Spleen (tissue), 7 donors: ENCODE data around the gene ZNF91.
"Not testable (repeated sequence)": the region's sequence is repeated elsewhere in the genome, so short reads cannot be mapped to it uniquely, and the experiment has no call there.

Experiments
- POLR2A ChIP-seq, 3 donors: fragments of 450-650 bp; IDR thresholded peaks; one replicate each; pipeline ENCODE4 v1.5.1; 2017; ENCODE audit warnings: antibody characterized with exemption in 3 of 3, mild to moderate bottlenecking in 1 of 3
- TF ChIP-seq, protein P1 (sequence below), 11 experiments: fragments of 200-600 bp in 7 of 11; fragments of 450-650 bp in 4 of 11; sonication (generic) in 4 of 11; IDR thresholded peaks in 8 of 11; conservative IDR thresholded peaks in 3 of 11; 1 replicate in 7 of 11; 2 replicates in 4 of 11; pipeline versions ENCODE4 v1.4.0 to v1.8.0; 2016 to 2021; ENCODE audit warnings: antibody characterized with exemption in 11 of 11, inconsistent platforms in 4 of 11, mild to moderate bottlenecking in 1 of 11
- donor health status: DM: no; HTN: no; CAD: no; lungs with moderate emphysema.
- donor health status: DM: no; HTN: no; CAD: no.
- donor health status: DM: no; HTN: no; CAD: no.

DNA sequence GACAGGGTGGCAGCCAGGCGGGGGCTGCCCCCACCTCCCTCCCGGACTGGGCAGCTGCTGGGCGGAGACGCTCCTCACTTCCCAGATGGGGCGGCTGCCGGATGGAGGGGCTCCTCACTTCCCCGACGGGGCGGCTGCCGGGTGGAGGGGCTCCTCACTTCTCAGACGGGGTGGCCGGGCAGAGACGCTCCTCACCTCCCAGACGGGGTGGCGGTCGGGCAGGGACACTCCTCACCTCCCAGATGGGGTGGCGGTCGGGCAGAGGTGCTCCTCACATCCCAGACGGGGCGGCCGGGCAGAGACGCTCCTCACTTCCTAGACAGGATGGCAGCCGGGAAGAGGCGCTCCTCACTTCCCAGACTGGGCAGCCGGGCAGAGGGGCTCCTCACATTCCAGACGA lies 105.3 kb downstream of the ZNF91 start:
- TF ChIP-seq POLR2A (IDR thresholded peaks at IDR 0.05), result not testable (repeated sequence)
- TF ChIP-seq, protein P1, sequence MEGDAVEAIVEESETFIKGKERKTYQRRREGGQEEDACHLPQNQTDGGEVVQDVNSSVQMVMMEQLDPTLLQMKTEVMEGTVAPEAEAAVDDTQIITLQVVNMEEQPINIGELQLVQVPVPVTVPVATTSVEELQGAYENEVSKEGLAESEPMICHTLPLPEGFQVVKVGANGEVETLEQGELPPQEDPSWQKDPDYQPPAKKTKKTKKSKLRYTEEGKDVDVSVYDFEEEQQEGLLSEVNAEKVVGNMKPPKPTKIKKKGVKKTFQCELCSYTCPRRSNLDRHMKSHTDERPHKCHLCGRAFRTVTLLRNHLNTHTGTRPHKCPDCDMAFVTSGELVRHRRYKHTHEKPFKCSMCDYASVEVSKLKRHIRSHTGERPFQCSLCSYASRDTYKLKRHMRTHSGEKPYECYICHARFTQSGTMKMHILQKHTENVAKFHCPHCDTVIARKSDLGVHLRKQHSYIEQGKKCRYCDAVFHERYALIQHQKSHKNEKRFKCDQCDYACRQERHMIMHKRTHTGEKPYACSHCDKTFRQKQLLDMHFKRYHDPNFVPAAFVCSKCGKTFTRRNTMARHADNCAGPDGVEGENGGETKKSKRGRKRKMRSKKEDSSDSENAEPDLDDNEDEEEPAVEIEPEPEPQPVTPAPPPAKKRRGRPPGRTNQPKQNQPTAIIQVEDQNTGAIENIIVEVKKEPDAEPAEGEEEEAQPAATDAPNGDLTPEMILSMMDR (IDR thresholded peaks at IDR 0.05 in 8 of 11, conservative IDR thresholded peaks at IDR 0.05 in 3 of 11), result not testable (repeated sequence)
